MM.1S (cell line): ENCODE measurements around the gene AKAP6.

ENCODE experiments used
- DNase-seq: peaks from one replicate; pipeline ENCODE4 v3.0.0-alpha.2; 2015
- H2AFZ ChIP-seq: fragments of 300-600 bp; sonication (generic); 2 replicates; pipeline ENCODE4 v1.6.0; 2016; ENCODE audit warnings: antibody characterized with exemption, low read length
- H3F3A ChIP-seq: fragments of 300-600 bp; sonication (generic); 2 replicates; pipeline ENCODE4 v1.6.1; 2016; ENCODE audit warnings: mild to moderate bottlenecking, antibody characterized with exemption, low read length, moderate library complexity, mixed read lengths; ENCODE audit not compliant: insufficient read depth
- H3K27ac ChIP-seq: fragments of 300-600 bp; sonication (generic); 2 replicates; pipeline ENCODE4 v1.5.1; 2016; ENCODE audit warnings: mild to moderate bottlenecking, low read length
- H3K27me3 ChIP-seq: fragments of 300-600 bp; sonication (generic); replicated peaks from 2 replicates; pipeline ENCODE4 v1.6.0; 2016; ENCODE audit warnings: low read length; ENCODE audit not compliant: insufficient read depth
- H3K36me3 ChIP-seq: fragments of 300-600 bp; sonication (generic); replicated peaks from 2 replicates; pipeline ENCODE4 v1.6.1; 2016; ENCODE audit warnings: mild to moderate bottlenecking, low read length, mixed read lengths; ENCODE audit not compliant: insufficient read depth
- H3K4me1 ChIP-seq: fragments of 300-600 bp; sonication (generic); 2 replicates; pipeline ENCODE4 v1.6.1; 2016; ENCODE audit warnings: low read length, mixed read lengths
- H3K4me2 ChIP-seq: fragments of 300-600 bp; sonication (generic); 2 replicates; pipeline ENCODE4 v1.6.0; 2016; ENCODE audit warnings: low read depth, low read length
- H3K4me3 ChIP-seq: fragments of 300-600 bp; sonication (generic); 2 replicates; pipeline ENCODE4 v1.5.1; 2016; ENCODE audit warnings: low read length, mixed read lengths
- H3K79me2 ChIP-seq: fragments of 300-600 bp; sonication (generic); 2 replicates; pipeline ENCODE4 v1.6.1; 2016; ENCODE audit warnings: mixed run types, low read length, mixed read lengths
- H3K9ac ChIP-seq: fragments of 300-600 bp; sonication (generic); 2 replicates; pipeline ENCODE4 v1.6.1; 2016; ENCODE audit warnings: low read length, mixed read lengths
- H3K9me2 ChIP-seq: fragments of 300-600 bp; sonication (generic); replicated peaks from 2 replicates; pipeline ENCODE4 v1.6.1; 2016; ENCODE audit warnings: mild to moderate bottlenecking, low read length, mixed read lengths; ENCODE audit not compliant: insufficient read depth
- H3K9me3 ChIP-seq: fragments of 300-600 bp; sonication (generic); replicated peaks from 2 replicates; pipeline ENCODE4 v1.6.1; 2016; ENCODE audit warnings: mild to moderate bottlenecking, low read length, mixed read lengths; ENCODE audit not compliant: insufficient read depth
- H4K20me1 ChIP-seq: fragments of 300-600 bp; sonication (generic); 2 replicates; pipeline ENCODE4 v1.6.1; 2016; ENCODE audit warnings: mild to moderate bottlenecking, low read length, moderate library complexity, mixed read lengths; ENCODE audit not compliant: insufficient read depth
- CTCF ChIP-seq: fragments of 300-600 bp; sonication (generic); IDR thresholded peaks from 2 replicates; pipeline ENCODE4 v1.5.1; 2016; ENCODE audit warnings: antibody characterized with exemption, low read length, mixed read lengths
- EZH2 ChIP-seq: fragments of 300-600 bp; sonication (generic); optimal IDR thresholded peaks from 2 replicates; pipeline ENCODE3; 2017; ENCODE audit warnings: low read depth, mild to moderate bottlenecking, antibody characterized with exemption, low read length, mixed read lengths
- EZH2phosphoT487 ChIP-seq: fragments of 300-600 bp; sonication (generic); IDR thresholded peaks from 2 replicates; pipeline ENCODE4 v1.6.1; 2018; ENCODE audit warnings: antibody characterized with exemption, low read length

Gene AKAP6

DNA sequence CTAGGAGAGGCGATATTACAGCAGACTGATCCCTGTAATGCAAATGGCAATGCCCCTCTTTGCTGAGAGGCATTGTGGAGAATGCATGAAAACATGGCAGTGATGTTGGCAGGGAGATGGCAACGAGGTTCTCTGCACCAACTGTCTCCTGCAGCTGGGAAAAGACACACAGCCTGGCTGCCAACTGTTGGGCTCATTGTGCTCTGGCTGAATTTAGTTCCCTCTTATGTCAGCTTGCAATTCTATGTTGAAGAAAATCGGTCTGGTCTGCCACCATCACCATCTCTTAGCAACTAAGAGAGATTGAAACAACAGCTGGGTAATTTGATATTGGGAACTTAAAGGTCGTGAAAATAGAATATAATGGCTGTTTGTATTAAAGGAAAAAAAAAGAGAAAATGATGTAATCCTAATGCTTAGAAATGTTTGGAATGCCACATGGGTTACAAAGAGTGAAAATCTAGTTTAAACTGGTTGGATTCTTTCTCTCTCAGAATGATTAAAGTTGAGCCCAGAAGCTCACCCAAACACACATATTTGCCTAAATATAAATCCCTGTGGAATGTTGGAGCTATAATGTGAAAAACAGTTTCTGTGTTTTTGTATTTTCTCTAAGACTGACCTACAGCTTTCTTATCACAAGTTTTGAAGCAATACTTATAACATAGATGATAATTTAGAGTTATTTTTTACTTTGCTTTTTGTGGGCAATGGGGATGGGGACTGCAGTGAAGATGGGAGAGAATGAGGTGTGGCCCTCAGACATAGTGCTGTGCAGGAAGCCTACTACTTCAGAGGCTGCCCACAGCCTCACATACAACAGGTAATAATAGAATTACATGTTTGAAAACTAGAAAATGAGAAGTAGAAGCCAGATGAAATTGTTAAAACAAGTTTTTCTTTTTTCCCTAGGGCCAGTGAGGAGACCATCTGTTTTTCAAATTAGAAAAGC is 143.7 kb downstream of the AKAP6 start:
- TF ChIP-seq EZH2 (no peak), EZH2phosphoT487 (no peak), CTCF (no peak)
- no peak for DNase-seq
- H3K9ac ChIP-seq: no peak overlapping the region
- no peaks in the 10 kb centered on the region for H3K4me1 ChIP-seq
- no peaks in the 10 kb centered on the region for H3F3A ChIP-seq
- no peaks in the 10 kb centered on the region for H3K36me3 ChIP-seq
- no peaks in the 10 kb centered on the region for H3K9me2 ChIP-seq
- H3K4me2 ChIP-seq: no peak overlapping the region
- no peak overlapping the region for H3K4me3 ChIP-seq
- H4K20me1 ChIP-seq: no peaks in the 10 kb centered on the region
- no peak overlapping the region for H2AFZ ChIP-seq
- H3K27ac ChIP-seq: no peak overlapping the region
- H3K27me3 ChIP-seq: no peaks in the 10 kb centered on the region
- no peaks in the 10 kb centered on the region for H3K9me3 ChIP-seq
- H3K79me2 ChIP-seq: no peaks in the 10 kb centered on the region

GRCh38 chr14:32473464-32473855 is 144.4 kb downstream of the AKAP6 start:
- Histone ChIP-seq H3K9ac (no peak overlapping the region), H3K4me2 (no peak overlapping the region), H3K27me3 (no peaks in the 10 kb centered on the region), H2AFZ (no peak overlapping the region), H3F3A (no peaks in the 10 kb centered on the region), H3K36me3 (no peaks in the 10 kb centered on the region), H3K79me2 (no peaks in the 10 kb centered on the region), H3K9me3 (no peaks in the 10 kb centered on the region), H4K20me1 (no peaks in the 10 kb centered on the region), H3K4me3 (no peak overlapping the region), H3K27ac (no peak overlapping the region), H3K4me1 (no peaks in the 10 kb centered on the region), H3K9me2 (no peaks in the 10 kb centered on the region)
- no peak for DNase-seq
- TF ChIP-seq CTCF: no peak
- TF ChIP-seq EZH2: no peak
- no peak for TF ChIP-seq EZH2phosphoT487

GRCh38 chr14:32474478-32475195 is 145.5 kb downstream of the AKAP6 start:
- H3F3A ChIP-seq: no peaks in the 10 kb centered on the region
- no peaks in the 10 kb centered on the region for H4K20me1 ChIP-seq
- H3K4me2 ChIP-seq: no peak overlapping the region

More at GRCh38 chr14:32474478-32475195, 145.5 kb downstream of the AKAP6 start:
- Histone ChIP-seq H3K36me3 (no peaks in the 10 kb centered on the region), H3K4me1 (no peaks in the 10 kb centered on the region), H3K4me3 (no peak overlapping the region), H2AFZ (no peak overlapping the region), H3K9me3 (no peaks in the 10 kb centered on the region), H3K9ac (no peak overlapping the region), H3K27ac (no peak overlapping the region), H3K27me3 (no peaks in the 10 kb centered on the region), H3K9me2 (no peaks in the 10 kb centered on the region), H3K79me2 (no peaks in the 10 kb centered on the region)
- no peak for DNase-seq
- TF ChIP-seq EZH2phosphoT487: no peak
- TF ChIP-seq EZH2: no peak
- no peak for TF ChIP-seq CTCF
